ENCODE data around the gene SARDH. TPM values are rescaled to one million over a fixed set of nuclear protein-coding genes. Genes with fewer than 3 reads are reported as not detected.

Gene SARDH
- total and polyA plus RNA-seq, 2 of the 13 experiments (the other 11 are each of a cell fraction or from before 2014, with no cell fraction given), result 11.6 to 34.9 TPM

- TF ChIP-seq ZNF225 (CRISPR knock-in tag; IDR thresholded peaks at IDR 0.05) (peak; percentile 61; the same call in 1 of the 2 replicates), ERF (CRISPR knock-in tag; IDR thresholded peaks at IDR 0.05) (no peak), ZNF317 (CRISPR knock-in tag; IDR thresholded peaks at IDR 0.05) (peak; percentile 26; the same call in 1 of the 2 replicates), HNF1B (CRISPR knock-in tag; IDR thresholded peaks at IDR 0.05) (peak; percentile 54; the same call in 1 of the 2 replicates), MTF1 (CRISPR knock-in tag; IDR thresholded peaks at IDR 0.05) (no peak), SOX6 (IDR thresholded peaks at IDR 0.05) (no peak), SOX6 (CRISPR knock-in tag; IDR thresholded peaks at IDR 0.05) (peak; percentile 60), RNF2 (conservative IDR thresholded peaks at IDR 0.05; ENCODE audit: low read depth) (0 out of 2 replicates have a peak, but pooled peaks have one; percentile 35), ZNF350 (CRISPR knock-in tag; IDR thresholded peaks at IDR 0.05; ENCODE audit: borderline replicate concordance, low read depth) (0 out of 2 replicates have a peak, but pooled peaks have one; percentile 35), ZNF530 (CRISPR knock-in tag; IDR thresholded peaks at IDR 0.05; ENCODE audit: low read depth) (no peak), TGIF2 (CRISPR knock-in tag; IDR thresholded peaks at IDR 0.05) (no peak), KDM3A (CRISPR knock-in tag; IDR thresholded peaks at IDR 0.05; ENCODE audit: low read depth) (no peak), KMT2B (CRISPR knock-in tag; IDR thresholded peaks at IDR 0.05) (no peak), ZSCAN21 (CRISPR knock-in tag; IDR thresholded peaks at IDR 0.05; ENCODE audit: borderline replicate concordance) (peak; percentile 83; the same call in 1 of the 2 replicates), MED8 (CRISPR knock-in tag; IDR thresholded peaks at IDR 0.05; ENCODE audit: insufficient replicate concordance) (no peak), RELA (CRISPR knock-in tag; IDR thresholded peaks at IDR 0.05) (no peak), CSRNP2 (CRISPR knock-in tag; conservative IDR thresholded peaks at IDR 0.05; ENCODE audit: low read depth) (no peak), NCOA1 (CRISPR knock-in tag; IDR thresholded peaks at IDR 0.05) (no peak), GTF2F1 (IDR thresholded peaks at IDR 0.05; ENCODE audit: low read length) (no peak), ZSCAN20 (CRISPR knock-in tag; IDR thresholded peaks at IDR 0.05; ENCODE audit: borderline replicate concordance) (no peak), KAT7 (CRISPR knock-in tag; IDR thresholded peaks at IDR 0.05; ENCODE audit: borderline replicate concordance) (0 out of 2 replicates have a peak, but pooled peaks have one; percentile 34), POGZ (CRISPR knock-in tag; IDR thresholded peaks at IDR 0.05) (0 out of 2 replicates have a peak, but pooled peaks have one; percentile 26), PHF20 (CRISPR knock-in tag; IDR thresholded peaks at IDR 0.05) (no peak), MATR3 (CRISPR knock-in tag; IDR thresholded peaks at IDR 0.05) (no peak), NFE2L2 (IDR thresholded peaks at IDR 0.05; ENCODE audit: low read length) (no peak), RBM39 (IDR thresholded peaks at IDR 0.05; ENCODE audit: low read depth, low read length, poor library complexity, severe bottlenecking) (peak; percentile 53), ZBTB34 (CRISPR knock-in tag; IDR thresholded peaks at IDR 0.05) (0 out of 2 replicates have a peak, but pooled peaks have one; percentile 57), KDM6A (CRISPR knock-in tag; IDR thresholded peaks at IDR 0.05; ENCODE audit: low read depth) (0 out of 2 replicates have a peak, but pooled peaks have one; percentile 30), ZNF558 (CRISPR knock-in tag; IDR thresholded peaks at IDR 0.05; ENCODE audit: borderline replicate concordance) (no peak)
Observed at GRCh38 chr9:133715866-133716563, 22.1 kb downstream of the SARDH start (continued).
